Stimulated activated CD8-positive, alpha-beta memory T cell treated with anti-CD3 and anti-CD28 coated beads, Interleukin-7, amount 100 ng/mL, for 24 hours (primary cell): Measurements from ENCODE around the gene DLST.

Experiments
- DNase-seq: peaks from one replicate; pipeline ENCODE4 v3.0.0-alpha.2; 2020; ENCODE audit warnings: low read depth

The DLST gene

DNA sequence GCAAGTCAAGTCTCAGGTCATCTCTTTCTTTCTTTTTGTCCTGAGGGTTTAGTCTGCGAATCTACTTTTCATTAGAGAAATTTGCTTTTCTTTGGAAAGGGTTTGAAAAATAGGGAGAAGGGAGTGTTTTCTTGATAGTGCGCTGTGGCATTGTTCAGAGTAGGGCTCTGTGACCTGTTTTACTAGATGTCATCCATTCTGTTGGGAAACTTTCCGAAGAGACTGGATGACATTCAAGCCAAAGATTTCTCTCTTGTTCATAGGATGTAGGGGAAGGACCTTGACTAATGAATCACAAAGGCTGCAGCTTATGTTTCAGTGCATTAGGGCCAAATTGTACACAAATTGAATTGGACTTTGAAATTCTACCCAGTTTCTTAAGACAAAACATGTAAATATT is 14.7 kb downstream of the DLST start:
- no peak for DNase-seq

DNA sequence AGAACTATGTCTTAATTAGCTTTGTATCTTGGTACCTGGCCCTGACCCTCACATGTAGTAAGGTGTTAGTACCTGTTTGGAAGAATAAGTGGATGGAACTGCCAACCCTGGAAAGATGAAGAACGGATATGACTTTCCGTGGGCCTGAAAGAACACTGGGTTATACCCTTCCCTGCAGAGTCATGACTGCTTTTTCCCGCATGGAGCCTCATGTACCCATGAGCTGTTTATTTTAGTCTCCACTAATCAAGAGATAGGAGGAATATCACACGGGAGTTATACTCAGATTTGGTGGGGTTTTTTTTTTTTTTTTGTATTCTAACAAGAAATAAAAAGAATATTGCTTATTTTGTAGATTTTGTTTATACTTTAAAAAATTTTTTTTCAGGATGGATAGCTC is 15.9 kb downstream of the DLST start:
- no peak for DNase-seq

DNA sequence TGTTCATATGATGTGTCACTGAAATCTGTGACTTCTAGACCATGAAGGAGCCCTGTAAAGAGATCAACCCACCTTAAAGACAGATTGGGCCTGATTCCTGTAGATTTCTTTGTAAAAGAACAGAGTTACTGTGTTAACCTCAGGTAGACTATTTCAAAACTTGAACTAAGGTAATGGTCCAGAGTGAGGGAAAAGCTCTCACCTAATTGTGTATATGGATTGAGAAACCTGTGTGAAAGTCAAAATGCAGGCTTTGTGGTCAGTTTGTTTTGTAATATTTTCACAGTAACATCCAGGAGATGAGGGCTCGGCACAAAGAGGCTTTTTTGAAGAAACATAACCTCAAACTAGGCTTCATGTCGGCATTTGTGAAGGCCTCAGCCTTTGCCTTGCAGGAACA is 16.4 kb downstream of the DLST start:
- DNase-seq = no peak

DNA sequence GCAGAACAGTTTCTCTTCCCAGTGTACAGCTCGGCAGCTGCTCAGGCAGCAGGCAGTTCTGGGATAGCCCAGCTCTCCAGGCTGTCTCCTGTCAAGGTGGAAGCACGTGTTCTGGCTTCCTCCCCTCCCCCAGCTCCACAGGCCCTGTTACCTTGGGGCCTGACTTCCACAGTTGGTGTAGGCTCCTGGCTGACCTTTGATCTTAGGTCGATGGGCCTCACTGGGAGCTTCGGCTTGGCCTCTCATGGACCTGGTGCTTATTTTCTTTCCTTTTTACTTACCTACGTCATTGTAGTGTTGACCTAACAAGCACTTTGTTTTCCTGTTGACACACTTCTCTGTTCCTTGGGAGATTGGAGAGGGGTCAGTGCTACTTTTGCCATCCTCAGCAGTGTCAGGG is 17.0 kb downstream of the DLST start:
- no peak for DNase-seq

DNA sequence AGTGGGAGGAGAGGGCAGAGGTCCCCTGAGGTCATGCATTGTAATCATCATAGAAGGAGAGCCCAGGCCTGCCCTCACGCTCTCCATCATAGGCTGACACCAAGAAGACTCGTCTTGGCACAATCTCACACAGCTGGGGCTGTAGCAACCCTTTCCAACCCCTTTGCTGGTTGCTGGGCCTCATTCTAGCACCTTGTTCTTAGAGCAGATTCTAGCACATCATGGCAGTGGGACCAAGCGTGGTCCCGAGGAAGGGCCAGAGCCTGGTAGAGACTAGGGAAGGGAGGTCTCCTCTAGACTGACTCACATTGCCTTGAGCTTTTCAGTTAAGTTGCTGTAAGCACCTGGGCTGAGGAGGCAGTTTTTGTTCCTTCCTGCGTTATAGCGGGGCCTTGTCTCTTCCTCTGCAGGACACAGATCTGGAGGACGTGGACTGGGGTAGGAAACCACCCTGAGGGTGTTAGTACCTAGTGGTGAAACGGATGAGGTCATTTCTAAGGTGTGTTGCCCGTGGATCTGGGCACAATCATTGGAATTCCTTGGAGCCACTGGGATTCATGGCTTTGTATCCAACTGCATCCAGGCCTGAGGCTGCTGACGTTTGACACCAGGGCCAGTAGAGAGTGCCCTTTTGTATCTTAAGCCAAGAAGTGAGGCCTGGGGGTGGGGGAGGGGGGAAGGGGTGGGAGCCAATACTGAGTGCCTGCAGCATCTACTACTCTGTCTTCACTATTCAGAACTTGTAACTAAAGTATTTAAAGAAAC is 21.4 kb downstream of the DLST start:
- no peak for DNase-seq

DNA sequence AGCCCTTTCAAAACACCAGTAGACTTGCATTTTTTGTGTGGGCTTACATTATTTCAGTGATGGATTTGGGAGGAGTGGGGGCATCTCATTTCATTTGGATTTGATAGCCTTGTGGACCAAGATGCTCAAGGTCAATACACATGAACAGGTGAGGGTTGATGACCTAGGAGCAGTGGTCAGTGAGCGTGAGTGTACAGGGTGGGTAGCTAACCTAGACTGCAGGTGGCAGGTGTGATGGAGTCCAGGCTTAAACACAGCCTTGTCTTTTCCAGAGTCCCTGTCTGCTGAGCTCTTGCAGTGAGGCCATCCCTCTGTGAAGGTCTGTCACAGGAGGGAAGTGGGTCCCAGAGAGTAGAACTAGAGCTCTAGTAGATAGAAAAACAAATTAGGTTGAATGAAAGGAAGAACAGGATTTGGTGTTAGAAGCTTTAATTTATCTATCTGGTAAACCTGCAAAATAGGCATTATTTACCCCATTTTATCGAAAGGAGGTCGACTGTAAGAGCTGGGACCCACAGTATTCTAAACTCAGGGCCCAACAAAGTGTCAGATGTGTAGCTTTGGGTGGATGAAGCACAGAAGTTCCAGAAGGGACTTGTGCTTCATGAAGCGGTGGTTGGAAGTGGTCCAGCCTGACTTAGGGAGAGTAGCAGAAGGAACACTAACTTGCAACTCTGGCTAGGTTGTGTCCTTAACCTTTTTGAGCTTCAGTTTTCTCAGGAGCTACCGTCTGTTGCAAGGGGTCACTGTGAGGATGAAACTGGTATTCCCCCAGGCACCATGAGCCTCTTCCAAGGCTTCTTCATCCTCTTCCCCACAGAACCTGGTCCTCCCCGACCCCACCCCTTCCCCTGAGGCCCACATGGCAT is 23.2 kb downstream of the DLST start:
- no peak for DNase-seq

DNA sequence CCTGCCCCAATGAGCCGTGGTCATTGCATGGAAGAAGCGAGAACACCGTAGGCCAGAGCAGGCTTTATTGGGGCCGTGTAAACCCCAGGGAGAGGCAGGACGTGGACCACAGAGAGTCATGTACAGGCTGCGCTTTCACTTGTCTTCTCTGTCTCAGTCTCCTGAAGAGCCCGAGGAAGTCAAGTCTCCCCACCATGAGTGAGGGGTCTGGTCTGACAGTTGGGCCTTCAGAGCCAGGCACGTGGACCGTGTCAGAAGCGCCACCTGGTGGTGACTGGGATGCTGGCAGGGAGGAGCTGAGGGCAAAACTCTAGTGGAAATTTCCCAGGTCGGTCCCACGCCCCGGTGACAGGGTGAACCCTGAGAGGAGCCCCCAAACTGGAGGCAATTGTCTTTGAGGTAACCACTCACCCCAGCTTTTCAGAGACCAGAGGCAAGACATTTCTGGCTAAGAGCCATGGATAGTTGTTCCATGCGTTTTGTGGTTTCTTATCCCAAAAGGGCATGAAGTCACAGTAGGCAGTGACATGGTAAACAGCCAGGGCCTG is 24.0 kb downstream of the DLST start:
- peak; percentile 78 for DNase-seq

DNA sequence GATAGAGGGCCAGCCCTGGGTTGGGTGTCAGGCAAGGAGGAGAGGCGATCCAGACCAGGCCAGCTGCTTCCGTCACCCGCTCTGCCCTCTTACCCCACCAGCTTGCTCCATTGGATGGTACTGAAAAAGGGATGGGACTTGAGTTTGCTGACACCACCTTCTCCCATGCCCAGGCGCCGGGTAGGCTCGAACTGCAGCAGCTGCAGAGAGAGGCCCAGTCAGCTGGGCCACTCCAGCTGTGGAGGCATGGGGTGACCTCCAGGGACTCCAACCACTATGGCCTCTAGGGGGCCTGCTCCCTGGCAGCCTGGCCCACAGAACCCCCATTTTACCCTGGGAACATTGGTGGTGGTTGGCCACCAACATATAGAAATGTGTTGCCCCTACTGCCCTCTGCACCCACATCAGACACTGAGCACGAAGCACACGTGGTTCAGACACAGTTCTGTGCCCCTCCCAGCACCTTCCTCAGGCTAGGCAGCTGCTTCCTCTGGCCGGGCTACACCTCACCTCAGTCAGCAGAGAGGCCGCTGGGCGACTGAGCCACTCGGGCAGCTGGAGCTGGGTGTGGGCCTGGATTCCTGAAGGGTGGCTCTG is 25.3 kb downstream of the DLST start:
- no peak for DNase-seq

DNA sequence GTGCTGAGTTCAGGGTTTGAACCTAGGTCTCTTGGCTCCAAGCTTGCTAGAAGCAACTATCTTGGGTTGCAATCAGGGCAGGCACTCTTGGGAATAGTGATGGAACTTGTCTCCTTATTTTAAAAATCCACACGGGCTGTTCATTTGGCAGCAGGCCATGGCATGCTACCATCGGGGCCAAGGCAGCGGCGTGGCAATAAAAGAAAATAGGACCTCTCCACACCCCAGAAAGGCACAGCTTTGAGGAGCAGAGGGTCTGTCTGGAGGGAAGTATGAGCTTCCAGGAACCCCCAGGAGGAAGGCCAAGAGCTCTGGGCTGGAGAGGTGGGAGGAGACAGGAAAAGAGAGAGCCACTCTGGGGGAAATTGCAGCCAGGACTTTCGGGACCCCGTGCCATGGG is 26.0 kb downstream of the DLST start:
- DNase-seq = no peak

DNA sequence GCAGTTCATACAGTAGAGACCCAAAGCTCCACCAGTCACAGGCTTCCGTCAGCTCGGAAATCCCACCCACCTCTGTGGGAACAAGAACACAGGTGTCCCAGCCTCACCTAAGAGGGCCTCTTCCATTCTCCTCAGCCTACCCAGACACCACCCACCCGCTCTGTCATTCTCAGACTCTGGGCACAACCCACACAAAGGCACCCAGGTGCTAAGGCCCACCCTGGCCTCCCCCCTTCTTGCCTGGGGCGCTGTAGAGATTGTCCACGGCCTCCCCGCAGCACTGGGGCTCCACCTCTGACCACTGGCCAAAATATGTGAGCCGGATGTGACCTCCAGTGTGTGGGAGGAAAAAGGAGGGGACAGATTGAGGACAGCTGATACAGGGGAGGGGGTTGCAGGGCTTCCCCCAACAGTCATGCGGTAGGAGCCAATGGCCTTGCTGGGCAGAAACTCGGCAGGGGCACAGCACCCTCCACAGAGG is 27.2 kb downstream of the DLST start:
- no peak for DNase-seq

DNA sequence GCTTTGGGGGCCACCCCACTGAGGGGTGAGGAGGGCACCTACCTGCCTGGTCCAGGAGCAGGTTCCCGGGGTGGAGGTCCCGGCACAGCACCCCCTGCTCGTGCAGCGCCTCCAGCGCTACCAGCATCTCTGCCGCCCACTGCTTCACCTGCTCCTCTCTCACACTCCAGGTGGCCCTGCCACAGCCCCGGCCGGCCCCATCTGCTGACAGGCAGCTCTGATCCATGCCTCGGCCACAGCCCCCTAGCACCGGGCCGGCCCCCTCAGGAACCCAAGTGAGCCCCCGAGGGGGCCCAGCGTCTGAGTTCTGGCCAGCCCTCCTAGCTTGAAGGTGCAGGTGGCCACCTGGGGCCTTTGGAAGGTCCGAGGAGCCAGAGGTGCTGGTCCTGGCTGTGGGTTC is 27.8 kb downstream of the DLST start:
- no peak for DNase-seq

DNA sequence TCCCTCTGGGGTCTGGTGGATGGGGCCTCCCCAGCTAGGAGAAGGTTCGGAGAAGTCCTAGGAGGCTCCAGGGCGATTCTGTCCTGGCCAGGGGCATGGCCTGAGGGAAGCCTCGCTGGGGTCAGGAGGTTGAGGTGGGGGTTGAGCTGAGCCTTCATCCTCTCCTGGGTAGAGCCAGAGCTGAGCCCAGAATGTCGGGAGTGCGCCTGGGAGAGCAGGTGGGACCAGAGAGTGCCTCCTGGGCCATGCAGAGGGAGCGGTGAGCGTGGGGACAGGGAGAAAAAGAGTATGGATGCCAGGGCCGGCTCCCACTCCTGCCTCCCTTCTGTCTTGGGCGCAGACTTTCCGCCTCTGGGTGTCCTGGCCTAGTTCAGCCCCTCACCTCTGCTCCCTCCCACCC is 28.2 kb downstream of the DLST start:
- no peak for DNase-seq

DNA sequence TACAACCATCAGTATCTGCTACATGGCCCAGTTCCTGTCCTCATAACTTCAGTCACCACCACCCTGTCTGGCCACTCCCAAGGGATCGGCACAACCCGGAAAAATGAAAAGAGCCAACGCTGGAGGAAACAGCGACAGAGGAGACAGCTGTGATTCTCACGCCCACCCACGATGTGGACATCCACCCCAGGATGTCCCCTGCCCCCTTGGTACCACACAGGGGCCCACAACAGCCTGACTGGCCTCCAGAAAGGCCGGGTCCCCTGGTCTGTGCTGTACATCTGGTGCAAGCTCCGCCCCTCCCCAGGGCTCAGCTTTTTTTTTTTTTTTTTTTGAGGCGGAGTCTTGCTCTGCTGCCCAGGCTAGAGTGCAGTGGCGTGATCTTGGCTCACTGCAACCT is 28.8 kb downstream of the DLST start:
- DNase-seq = no peak

DNA sequence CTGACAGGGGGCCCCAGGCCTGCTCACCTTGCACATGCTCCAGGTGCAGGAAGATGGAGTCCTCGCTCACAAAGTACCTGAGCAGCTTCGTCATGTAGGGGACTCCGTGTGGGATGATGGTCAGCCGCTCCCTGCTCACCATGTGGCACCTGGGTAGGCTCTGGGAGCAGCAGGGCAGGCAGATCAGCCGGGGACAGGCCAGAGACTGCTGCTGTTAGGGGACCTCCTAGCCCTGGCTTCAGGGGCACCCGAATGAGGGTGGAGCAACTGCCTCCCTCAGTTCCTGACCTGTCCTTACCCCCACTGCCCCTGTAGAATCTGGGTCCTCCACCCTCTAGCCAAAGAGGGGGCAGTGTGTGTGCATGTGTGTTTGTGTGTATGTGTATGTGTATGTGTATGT is 29.5 kb downstream of the DLST start:
- no peak for DNase-seq

DNA sequence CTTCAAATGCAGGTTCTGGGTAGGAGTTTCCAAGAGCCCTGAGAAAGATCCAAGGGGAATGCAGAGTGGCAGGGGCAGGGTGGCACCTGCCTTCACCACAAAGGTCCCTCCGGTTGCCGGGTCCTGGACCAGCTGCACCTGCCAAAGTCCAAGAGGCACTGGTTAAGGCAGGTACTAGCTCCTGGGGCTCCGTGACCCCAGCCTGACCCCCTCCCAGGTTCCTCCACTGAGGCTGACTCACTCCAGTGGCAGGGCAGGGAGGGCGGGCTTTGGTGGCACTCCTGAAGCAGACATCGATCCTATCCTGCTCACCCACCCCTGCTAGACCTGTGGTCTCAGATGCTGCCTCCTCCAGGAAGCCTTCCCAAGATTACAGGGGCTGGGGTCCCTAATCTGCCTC is 30.0 kb downstream of the DLST start:
- DNase-seq = no peak

DNA sequence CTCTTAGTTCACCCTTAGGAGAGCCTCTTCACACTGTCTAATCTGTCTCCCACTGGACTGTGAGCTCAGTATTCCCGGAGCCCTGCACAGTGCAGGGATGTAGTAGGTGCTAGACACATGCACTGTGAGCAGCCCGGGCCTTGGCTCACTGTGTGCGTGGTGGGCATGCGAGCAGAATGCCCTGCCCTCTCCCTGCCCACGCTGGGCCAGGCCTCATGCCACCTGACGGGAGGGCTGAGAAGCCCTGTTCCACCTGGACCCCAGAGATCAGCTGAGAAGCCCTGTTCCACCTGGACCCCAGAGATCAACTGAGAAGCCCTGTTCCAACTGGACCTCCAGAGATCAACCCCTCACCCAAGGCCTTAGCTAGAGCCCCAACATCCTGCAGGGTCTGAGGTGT is 30.4 kb downstream of the DLST start:
- DNase-seq = no peak

DNA sequence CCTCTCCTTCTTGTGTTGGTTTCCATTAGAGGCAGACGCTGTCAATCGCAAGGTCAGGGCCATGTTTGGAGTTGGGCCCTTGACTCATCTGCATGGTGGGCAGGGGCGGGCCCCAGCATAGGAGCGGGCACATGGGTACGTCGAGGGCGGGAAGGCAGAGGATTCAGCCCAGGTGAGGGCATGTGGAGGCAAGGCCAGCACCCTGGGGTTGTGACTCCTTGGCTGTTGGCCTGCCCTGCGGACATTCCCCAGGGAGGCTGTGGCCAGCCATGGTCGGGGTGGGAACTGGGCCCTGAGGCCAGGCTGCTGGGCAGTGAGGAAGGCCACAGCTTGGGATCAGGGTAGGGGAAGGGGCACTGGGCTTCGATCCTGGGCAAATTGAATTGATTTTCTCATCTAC is 31.1 kb downstream of the DLST start:
- DNase-seq = no peak

DNA sequence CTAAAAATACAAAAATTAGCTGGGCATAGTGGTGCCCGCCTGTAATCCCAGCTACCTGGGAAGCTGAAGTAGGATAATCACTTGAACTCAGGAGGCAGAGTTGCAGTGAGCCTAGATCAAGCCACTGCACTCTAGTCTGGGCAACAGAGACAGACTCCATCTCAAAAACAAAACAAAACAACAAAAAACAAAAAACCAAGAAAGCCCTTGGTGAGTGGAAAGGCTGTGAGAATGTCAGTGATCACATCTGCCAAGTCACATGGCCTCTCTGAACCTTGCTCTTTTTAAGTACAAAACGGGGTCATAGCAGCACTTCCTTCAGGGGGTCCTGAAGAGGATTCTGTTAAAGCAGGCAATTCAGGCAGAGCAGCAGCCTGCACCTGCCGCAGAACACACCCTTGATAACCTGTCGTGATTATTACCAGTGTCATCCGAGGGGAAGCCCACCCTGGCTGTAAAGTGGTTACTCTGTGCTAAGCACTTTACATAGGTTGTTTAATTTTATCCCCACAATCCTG is 31.7 kb downstream of the DLST start:
- no peak for DNase-seq

DNA sequence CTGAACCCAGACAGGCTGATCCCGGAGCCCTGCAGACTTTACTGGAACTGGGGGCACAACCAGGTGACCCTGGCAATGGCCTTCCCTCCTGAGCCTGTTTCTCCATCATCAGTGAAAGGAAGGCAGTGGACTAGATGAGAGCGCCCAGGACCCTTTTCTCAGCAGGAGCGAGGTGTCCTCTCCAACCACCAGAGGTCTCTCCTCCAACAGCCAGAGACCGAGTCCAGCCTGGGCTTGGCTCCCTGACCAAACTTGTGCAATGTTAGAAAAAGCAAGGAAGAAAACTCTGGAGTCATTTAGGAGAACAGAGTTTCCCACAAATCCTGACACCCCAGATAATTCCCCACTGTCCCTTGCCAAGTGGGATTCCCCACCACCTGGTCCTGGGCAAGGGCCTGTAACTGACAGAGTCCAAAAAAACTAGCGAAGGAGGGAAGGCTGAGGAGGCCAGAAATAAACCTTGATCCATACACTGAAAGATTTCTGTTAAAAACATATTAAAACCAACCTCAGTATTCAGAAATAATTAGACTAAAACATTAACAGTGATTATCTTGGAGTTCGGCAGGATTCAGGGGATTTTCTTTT is 32.4 kb downstream of the DLST start:
- no peak for DNase-seq

DNA sequence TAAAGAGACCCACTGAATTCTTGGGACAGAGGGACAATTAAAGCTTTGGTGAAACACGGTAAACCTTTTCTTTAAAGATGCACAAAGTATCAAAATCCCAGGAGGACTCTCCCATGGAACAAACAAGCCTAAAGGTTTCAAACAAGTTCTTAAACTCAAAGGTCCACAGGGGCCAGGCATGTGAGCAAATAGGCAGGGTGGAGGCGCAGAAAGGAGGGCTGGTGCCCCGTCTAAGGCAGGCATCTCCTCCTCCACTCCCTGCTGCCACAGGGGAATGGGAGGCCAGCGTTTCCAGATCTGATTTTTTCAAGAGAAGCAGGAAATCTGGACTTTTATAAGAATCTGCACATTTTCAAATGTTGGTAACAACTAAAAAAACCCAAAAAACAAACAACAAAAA is 33.7 kb downstream of the DLST start:
- no peak for DNase-seq

DNA sequence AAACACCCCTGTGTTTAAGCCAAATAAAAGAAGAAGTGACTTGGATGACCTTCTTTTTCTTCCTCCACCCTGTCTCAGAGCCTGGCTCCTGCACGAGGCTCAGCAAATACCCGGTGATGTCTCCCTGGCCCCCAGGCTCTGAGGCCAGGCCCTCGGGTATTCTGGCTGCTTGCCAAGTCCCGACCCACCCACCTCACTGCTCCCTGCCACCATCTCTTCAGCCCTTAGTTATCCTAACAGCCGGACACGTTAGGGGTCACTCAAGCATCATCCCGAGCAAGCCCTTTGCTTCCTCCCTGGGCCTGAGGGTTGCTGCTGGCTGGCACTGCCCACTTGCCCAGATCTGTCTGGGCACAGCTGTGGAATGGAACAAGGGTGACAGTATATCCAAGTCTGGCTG is 34.1 kb downstream of the DLST start:
- no peak for DNase-seq

DNA sequence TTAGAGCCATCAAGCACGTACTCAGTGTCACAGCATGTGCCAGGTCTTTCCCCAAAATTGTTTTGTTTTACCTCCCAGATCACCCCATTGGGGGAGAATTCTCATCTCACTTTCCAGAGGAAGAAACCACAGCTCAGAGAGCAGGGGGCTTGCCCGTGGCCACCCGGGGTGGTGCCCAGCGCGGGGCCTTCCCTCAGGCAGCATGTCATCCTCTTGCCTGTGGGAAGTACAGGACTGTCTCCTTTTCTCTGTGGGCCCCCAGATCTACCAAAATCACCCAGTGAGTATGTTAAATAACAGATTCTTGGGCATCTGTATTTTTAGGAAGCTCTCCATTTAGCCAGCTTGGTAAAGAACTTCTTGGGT is 35.4 kb downstream of the DLST start:
- DNase-seq = no peak
